Endothelial cell of umbilical vein (primary cell): ENCODE measurements around the gene SLC15A5. TPM values are rescaled to one million over a fixed set of nuclear protein-coding genes. Genes with fewer than 3 reads are reported as not detected.

ENCODE experiments used
- BruUV-seq: library from RNA; stranded (reverse); fragments of 400-500 nt; replicated peaks from 2 replicates; lab custom pipeline; 2021; lab: Mats Ljungman, UMichigan
- CTCF ChIA-PET: fragments of 300-600, 350-600 bp; sonication (Branson Sonifier 250); formaldehyde crosslinking; loops from one replicate; lab custom pipeline; 2021; ENCODE audit warnings: antibody characterized with exemption, inconsistent platforms; lab: Charles Lee
- POLR2A ChIA-PET: fragments of 300-600, 350-600 bp; sonication (Branson Sonifier 250); formaldehyde crosslinking; loops from one replicate; lab custom pipeline; 2021; ENCODE audit warnings: antibody characterized with exemption, inconsistent platforms; lab: Charles Lee
- DNase-seq: peaks from one replicate; pipeline ENCODE4 v3.0.0-alpha.2; 2011; ENCODE audit warnings: low read depth, low spot score
- FAIRE-seq: peaks from 2 replicates; lab custom pipeline; 2011; peaks lifted over from hg19 to GRCh38; lab: Jason Lieb, UNC
- H2AFZ ChIP-seq: 2 replicates; pipeline ENCODE4 v1.6.0; 2012; ENCODE audit warnings: low read depth, low read length, control low read depth, inconsistent platforms
- H3K27ac ChIP-seq: 2 replicates; pipeline ENCODE4 v1.5.1; 2011; ENCODE audit warnings: low read depth, mild to moderate bottlenecking, control low read depth, low read length, moderate library complexity; ENCODE audit not compliant: insufficient read depth
- H3K27me3 ChIP-seq, 2 experiments: 2 replicates each; pipeline versions ENCODE4 v1.6.0 to v1.6.1; 2011; ENCODE audit warnings: low read length in 2 of 2, mixed read lengths in 1 of 2; ENCODE audit not compliant: control insufficient read depth in 2 of 2, insufficient read depth in 2 of 2
- H3K36me3 ChIP-seq, 2 experiments: 2 replicates in 1 of 2; 3 replicates in 1 of 2; pipeline ENCODE4 v1.5.1; 2011; ENCODE audit warnings: low read length in 2 of 2, mild to moderate bottlenecking in 1 of 2, moderate library complexity in 1 of 2; ENCODE audit not compliant: control insufficient read depth in 2 of 2, insufficient read depth in 2 of 2; ENCODE audit errors: extremely low read depth in 1 of 2
- H3K4me1 ChIP-seq: 3 replicates; pipeline ENCODE4 v1.5.1; 2011; ENCODE audit warnings: mild to moderate bottlenecking, low read length; ENCODE audit not compliant: control insufficient read depth, insufficient read depth; ENCODE audit errors: extremely low read depth
- H3K4me2 ChIP-seq: 2 replicates; pipeline ENCODE4 v1.6.1; 2011; ENCODE audit warnings: low read length, control low read depth, mixed read lengths; ENCODE audit not compliant: insufficient read depth
- H3K4me3 ChIP-seq, 3 experiments: fragments of 200-600 bp in 1 of 3; sonication (generic), shearing (Covaris generic) in 1 of 3; replicated peaks in 1 of 3; 2 replicates each; pipeline ENCODE4 v1.5.1; 2011 to 2016; ENCODE audit warnings: control low read depth in 3 of 3, low read length in 3 of 3, mild to moderate bottlenecking in 2 of 3, inconsistent platforms in 1 of 3, low read depth in 1 of 3, moderate library complexity in 1 of 3; ENCODE audit not compliant: insufficient read depth in 1 of 3
- H3K79me2 ChIP-seq: 2 replicates; pipeline ENCODE4 v1.6.0; 2012; ENCODE audit warnings: low read length, inconsistent platforms; ENCODE audit not compliant: control insufficient read depth, insufficient read depth
- H3K9ac ChIP-seq: replicated peaks from 2 replicates; pipeline ENCODE3; 2011; ENCODE audit warnings: low read length, control low read depth; ENCODE audit not compliant: insufficient read depth; ENCODE audit errors: extremely low read depth
- H3K9me1 ChIP-seq: replicated peaks from 3 replicates; pipeline ENCODE4 v1.6.0; 2011; ENCODE audit warnings: mild to moderate bottlenecking, low read length; ENCODE audit not compliant: control insufficient read depth, insufficient read depth; ENCODE audit errors: extremely low read depth
- H3K9me3 ChIP-seq: replicated peaks from 2 replicates; pipeline ENCODE4 v1.5.1; 2012; ENCODE audit warnings: low read length, inconsistent platforms; ENCODE audit not compliant: control insufficient read depth, insufficient read depth
- H4K20me1 ChIP-seq: replicated peaks from 2 replicates; pipeline ENCODE3; 2011; ENCODE audit warnings: mild to moderate bottlenecking, low read length; ENCODE audit not compliant: control insufficient read depth, insufficient read depth; ENCODE audit errors: extremely low read depth
- EZH2 ChIP-seq: IDR thresholded peaks from 2 replicates; pipeline ENCODE4 v1.6.1; 2012; ENCODE audit warnings: borderline replicate concordance, low read depth, mild to moderate bottlenecking, moderate library complexity, low read length, inconsistent platforms; ENCODE audit not compliant: severe bottlenecking
- FOS ChIP-seq: IDR thresholded peaks from 2 replicates; pipeline ENCODE4 v1.6.1; 2011; ENCODE audit warnings: mild to moderate bottlenecking, low read length, moderate library complexity, borderline replicate concordance; ENCODE audit not compliant: insufficient read depth
- GATA2 ChIP-seq: IDR thresholded peaks from 2 replicates; pipeline ENCODE4 v1.7.0; 2011; ENCODE audit warnings: low read depth, mild to moderate bottlenecking, moderate library complexity, mixed read lengths, low read length; ENCODE audit not compliant: insufficient read length, insufficient read depth
- JUN ChIP-seq: IDR thresholded peaks from 2 replicates; pipeline ENCODE4 v1.6.1; 2011; ENCODE audit warnings: borderline replicate concordance, low read depth; ENCODE audit not compliant: insufficient read length, insufficient read depth
- MYC ChIP-seq: IDR thresholded peaks from one replicate; pipeline ENCODE4 v1.6.1; 2011; ENCODE audit warnings: mild to moderate bottlenecking, low read depth, low read length
- POLR2A ChIP-seq: IDR thresholded peaks from 2 replicates; pipeline ENCODE4 v1.6.1; 2012; ENCODE audit warnings: low read depth, mild to moderate bottlenecking, control low read depth, low read length
- POLR2AphosphoS5 ChIP-seq: IDR thresholded peaks from 2 replicates; pipeline ENCODE4 v1.6.1; 2012; ENCODE audit warnings: low read depth, mild to moderate bottlenecking, control low read depth, low read length, moderate library complexity; ENCODE audit not compliant: insufficient read depth
- dilution Hi-C: fragments of 300-500 bp; cut with MboI; formaldehyde crosslinking; loops from one replicate; pipeline ENCODE4 v1.15.0; 2019; ENCODE audit warnings: low sequenced_read_pairs; ENCODE audit not compliant: extremely low pct_ligation_motif_present
- intact Hi-C: fragments of 100-400 bp; cut with micrococcal nuclease; formaldehyde crosslinking; loops from one replicate; pipeline ENCODE4 v1.10.0; 2022
- polyA plus RNA-seq, 4 experiments: library from polyadenylated mRNA; depleted of rRNA in 3 of 4; stranded (reverse) in 3 of 4; unstranded in 1 of 4; fragments of >200 nt; gene quantifications; 2 replicates each; pipeline versions ENCODE4 v1.2.1 to v1.2.3, GENCODE V29; 2011 to 2012; ENCODE audit warnings: missing spikeins in 1 of 4
- total RNA-seq: library from RNA; stranded (reverse); gene quantifications from 2 replicates; pipeline ENCODE4 v1.2.3, GENCODE V29; 2021
- TF ChIP-seq, protein P1 (sequence below), 2 donors: IDR thresholded peaks; 1 replicate in 1 of 2; 2 replicates in 1 of 2; pipeline ENCODE4 v1.5.1; 2011; ENCODE audit warnings: low read length in 2 of 2, mild to moderate bottlenecking in 2 of 2, moderate library complexity in 2 of 2, control low read depth in 1 of 2, inconsistent platforms in 1 of 2, low read depth in 1 of 2; ENCODE audit not compliant: insufficient read depth in 1 of 2; ENCODE audit errors: extremely low read depth in 1 of 2
- TF ChIP-seq, protein P2 (sequence below): IDR thresholded peaks from 2 replicates; pipeline ENCODE4 v1.6.1; 2011; ENCODE audit not compliant: insufficient read depth, insufficient read length

The SLC15A5 gene
- total and polyA plus RNA-seq, 2 donors (not counting 3 experiments of a cell fraction or from before 2014, with no cell fraction given): not detected

DNA sequence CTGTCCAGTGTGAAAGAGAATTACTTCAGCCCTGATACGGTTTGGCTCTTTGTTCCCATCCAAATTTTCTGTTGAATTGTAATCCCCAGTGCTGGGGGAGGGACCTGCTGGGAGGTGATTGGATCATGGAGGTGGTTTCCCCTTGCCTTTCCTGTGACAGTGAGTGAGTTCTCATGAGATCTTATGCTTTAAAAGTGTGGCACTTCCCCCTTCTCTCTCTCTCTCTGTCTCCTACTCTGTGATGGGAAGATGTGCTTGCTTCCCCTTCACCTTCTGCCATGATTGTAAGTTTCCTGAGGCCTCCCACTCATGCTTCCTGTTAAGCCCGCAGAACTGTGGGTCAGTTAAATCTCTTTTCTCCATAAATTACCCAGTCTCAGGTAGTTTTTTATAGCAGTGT, 5.5 kb upstream of the SLC15A5 start:
- Histone ChIP-seq H3K9me1 (no peaks in the 10 kb centered on the region), H3K27ac (no peak overlapping the region), H3K27me3 (no peaks in the 10 kb centered on the region), H3K9ac (no peak overlapping the region), H3K79me2 (no peaks in the 10 kb centered on the region), H3K4me3 (no peak overlapping the region), H3K36me3 (no peaks in the 10 kb centered on the region), H4K20me1 (no peaks in the 10 kb centered on the region), H3K4me1 (no peaks in the 10 kb centered on the region), H3K4me2 (no peak overlapping the region), H2AFZ (no peak overlapping the region), H3K9me3 (no peaks in the 10 kb centered on the region)
- dilution Hi-C loops: no loop called here
- CTCF ChIA-PET: no interaction called here
- intact Hi-C loops: no loop called here
- TF ChIP-seq JUN (no peak), POLR2A (no peak), POLR2AphosphoS5 (no peak), EZH2 (no peak), GATA2 (no peak), MYC (no peak), FOS (no peak)
- TF ChIP-seq, protein P1, sequence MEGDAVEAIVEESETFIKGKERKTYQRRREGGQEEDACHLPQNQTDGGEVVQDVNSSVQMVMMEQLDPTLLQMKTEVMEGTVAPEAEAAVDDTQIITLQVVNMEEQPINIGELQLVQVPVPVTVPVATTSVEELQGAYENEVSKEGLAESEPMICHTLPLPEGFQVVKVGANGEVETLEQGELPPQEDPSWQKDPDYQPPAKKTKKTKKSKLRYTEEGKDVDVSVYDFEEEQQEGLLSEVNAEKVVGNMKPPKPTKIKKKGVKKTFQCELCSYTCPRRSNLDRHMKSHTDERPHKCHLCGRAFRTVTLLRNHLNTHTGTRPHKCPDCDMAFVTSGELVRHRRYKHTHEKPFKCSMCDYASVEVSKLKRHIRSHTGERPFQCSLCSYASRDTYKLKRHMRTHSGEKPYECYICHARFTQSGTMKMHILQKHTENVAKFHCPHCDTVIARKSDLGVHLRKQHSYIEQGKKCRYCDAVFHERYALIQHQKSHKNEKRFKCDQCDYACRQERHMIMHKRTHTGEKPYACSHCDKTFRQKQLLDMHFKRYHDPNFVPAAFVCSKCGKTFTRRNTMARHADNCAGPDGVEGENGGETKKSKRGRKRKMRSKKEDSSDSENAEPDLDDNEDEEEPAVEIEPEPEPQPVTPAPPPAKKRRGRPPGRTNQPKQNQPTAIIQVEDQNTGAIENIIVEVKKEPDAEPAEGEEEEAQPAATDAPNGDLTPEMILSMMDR (IDR thresholded peaks at IDR 0.05; ENCODE audit: extremely low read depth in 1 of 2, insufficient read depth in 1 of 2, low read depth in 1 of 2, low read length in 2 of 2): no peak
- TF ChIP-seq, protein P2, sequence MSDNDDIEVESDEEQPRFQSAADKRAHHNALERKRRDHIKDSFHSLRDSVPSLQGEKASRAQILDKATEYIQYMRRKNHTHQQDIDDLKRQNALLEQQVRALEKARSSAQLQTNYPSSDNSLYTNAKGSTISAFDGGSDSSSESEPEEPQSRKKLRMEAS: no peak
- DNase-seq (no peak), FAIRE-seq (no peak)
- BruUV-seq: no TSS peak
- POLR2A ChIA-PET: no interaction called here
